GM19099 (cell line): ENCODE data around the gene RNF130.

Experiments
- POLR2A ChIP-seq: IDR thresholded peaks from 3 replicates; pipeline ENCODE4 v1.6.1; 2011; ENCODE audit warnings: low read depth; ENCODE audit not compliant: insufficient read length; ENCODE audit errors: extremely low read depth

The RNF130 gene

GRCh38 chr5:180056153-180056552 lies 15.4 kb downstream of the RNF130 start:
- TF ChIP-seq POLR2A: no peak

DNA sequence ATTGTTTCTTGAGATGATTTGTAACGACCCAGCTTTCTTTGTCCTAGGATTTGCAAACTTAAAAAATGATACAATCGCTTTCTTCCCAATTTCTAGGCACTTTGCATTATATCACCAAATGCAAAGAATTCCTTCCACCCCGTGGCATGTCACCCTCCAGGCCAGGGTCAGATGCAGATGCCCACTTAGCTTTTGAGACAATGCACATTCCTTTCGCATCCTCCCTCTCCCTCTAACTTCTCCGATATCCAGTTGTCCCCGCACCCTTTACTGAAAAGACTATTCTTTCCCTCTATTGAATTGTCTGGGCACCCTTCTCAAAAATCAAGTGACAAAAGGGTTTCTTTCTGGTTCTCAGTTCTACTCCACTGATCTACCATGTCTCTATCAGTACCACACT lies 17.3 kb downstream of the RNF130 start:
- TF ChIP-seq POLR2A: no peak

DNA sequence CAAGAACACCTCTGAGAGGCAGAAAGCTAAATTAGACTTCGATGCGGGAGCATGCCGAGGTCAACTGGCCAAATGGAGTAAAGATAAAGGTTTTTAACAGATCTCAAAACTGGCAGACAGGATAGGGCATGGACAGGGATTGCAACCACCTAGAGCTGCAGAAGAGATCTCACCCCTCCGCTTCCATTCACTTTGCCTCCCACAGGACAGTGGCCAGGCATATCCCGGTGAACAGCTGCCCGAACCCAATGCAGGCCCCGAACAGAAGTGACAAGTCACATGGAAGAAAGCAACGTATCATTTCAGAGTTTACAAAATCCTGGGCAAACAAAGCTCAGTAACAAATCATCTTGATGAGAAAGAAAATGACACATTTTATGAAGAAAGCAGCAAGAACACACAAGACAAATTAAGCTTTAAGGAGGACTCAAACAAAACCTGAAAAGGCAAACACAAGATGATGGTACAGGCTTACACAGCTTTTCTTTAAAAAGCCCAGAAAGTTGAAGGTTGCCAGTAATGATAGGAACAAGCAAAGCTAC lies 18.4 kb downstream of the RNF130 start:
- TF ChIP-seq POLR2A: no peak

DNA sequence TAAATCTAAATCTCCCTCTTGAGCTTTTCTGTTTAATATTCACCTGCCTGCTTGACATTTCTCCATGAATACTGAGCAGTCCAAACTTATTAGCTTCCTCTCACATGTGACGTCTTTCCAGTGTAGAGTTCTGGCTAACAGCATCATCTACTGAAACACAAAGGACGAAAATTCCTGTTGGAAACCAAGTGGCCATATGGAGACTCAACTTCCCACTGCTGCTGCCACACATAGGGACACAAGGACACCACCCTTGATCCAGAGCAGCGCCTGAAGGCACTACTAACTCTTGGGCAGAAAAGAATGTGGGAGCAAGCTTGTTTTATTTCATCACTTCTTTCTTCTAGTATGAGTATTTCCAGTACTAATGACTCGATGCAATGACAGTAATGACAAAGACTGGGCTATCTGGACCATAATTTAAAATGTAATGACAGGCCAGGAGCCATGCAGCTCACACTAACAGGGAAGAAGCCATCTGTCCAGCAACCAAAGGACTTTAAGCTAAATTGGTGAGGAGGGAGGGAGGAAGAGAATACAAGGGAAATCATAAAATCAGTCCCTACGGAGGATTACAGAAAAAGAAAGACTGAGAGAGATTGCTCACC lies 19.2 kb downstream of the RNF130 start:
- TF ChIP-seq POLR2A: no peak

- TF ChIP-seq POLR2A: no peak
Measured at GRCh38 chr5:180050121-180050940, 21.2 kb downstream of the RNF130 start.

GRCh38 chr5:180049185-180049548 lies 22.4 kb downstream of the RNF130 start:
- no peak for TF ChIP-seq POLR2A

GRCh38 chr5:180047667-180048066 lies 23.9 kb downstream of the RNF130 start:
- no peak for TF ChIP-seq POLR2A

DNA sequence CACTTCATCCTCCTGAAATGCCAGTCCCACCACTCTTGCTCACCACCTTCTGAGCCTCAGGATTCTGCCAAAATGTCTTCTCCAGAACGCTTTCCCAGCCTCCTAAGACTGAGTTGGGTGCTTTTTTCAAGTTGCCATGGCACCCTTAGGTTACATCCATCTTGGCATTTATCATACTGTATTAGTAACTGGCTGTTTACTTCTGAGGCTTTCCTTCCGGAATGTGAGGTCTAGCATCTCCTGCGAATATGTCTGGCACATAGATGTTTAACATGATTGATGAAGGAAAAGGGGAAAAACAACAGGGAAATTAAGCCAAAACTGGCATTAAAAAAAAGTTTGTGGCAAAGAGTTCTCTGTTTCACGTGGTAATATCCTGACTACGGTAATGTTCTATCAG lies 24.9 kb downstream of the RNF130 start:
- TF ChIP-seq POLR2A: no peak

DNA sequence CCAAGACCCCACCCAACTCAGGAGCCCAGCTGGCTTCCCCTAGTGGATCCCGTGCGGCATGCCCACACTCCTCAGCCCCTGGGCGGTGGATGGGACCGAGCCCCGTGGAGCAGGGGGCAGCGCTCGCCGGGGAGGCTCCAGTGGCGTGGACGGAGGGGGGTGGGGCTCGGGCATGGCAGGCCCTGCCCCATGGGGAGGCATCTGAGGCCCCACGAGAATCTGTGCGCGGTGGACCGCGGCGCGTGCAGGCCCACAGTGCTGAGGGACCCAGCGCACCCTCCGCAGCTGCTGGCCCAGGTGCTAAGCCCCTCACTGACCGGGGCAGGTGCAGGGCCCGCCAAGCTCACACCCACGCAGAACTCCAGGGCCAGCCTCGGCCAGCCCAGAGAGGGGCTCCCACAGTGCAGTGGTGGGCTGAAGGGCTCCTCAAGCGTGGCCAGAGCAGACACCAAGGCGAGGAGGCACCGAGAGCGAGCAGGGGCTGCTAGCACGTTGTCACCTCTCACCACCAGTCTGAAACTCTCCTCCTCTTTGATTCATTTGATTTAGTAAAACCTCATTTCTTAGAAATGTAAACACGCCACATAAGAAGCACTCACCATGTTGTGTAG lies 25.6 kb downstream of the RNF130 start:
- no peak for TF ChIP-seq POLR2A

- no peak for TF ChIP-seq POLR2A
Measured at GRCh38 chr5:180043377-180043776, 28.2 kb downstream of the RNF130 start.

DNA sequence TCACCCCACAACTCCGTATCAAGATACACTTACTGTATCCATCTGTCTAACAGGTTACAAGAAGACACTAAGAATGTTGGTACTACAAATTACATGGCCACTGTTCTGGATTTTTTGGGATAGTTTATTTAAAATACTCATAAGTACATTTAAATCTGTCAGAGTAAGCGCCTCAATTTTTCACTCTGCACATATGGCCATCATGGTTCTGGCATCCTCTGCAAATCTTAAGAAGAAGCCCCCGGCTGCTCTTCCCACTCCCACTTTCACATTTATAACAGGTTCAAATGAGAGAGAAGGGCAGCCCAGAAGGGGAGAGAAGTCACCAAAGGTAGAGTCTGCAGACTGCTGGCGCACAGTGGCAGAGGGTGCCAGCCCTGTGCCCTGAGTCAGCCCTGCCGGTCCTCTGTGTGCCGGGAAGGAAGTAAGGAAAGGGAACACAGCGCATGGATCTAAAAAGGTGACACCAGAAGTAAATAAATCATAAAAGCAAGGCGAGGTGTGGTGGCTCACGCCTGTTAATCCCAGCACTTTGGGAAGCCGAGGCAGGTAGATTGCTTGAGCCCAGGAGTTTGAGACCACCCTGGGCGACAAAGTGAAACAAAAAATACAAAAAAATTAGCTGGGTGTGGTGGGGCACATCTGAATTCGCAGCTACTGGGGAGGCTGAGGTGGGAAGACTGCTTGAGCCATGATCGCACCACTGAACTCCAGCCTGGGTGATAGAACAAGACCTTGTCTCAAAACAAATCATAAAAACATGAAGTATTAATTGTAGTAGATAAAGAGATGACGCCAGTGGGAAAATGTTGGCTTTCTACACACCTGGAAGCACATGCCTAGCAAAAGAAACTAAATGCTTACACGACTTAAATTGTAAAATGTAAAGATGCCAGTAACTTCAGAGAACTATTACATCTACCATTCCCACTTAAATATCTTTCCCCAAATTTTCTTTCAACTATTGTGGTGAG lies 30.0 kb downstream of the RNF130 start:
- TF ChIP-seq POLR2A: no peak

- no peak for TF ChIP-seq POLR2A
Measured at GRCh38 chr5:180040287-180041214, 31.0 kb downstream of the RNF130 start.

DNA sequence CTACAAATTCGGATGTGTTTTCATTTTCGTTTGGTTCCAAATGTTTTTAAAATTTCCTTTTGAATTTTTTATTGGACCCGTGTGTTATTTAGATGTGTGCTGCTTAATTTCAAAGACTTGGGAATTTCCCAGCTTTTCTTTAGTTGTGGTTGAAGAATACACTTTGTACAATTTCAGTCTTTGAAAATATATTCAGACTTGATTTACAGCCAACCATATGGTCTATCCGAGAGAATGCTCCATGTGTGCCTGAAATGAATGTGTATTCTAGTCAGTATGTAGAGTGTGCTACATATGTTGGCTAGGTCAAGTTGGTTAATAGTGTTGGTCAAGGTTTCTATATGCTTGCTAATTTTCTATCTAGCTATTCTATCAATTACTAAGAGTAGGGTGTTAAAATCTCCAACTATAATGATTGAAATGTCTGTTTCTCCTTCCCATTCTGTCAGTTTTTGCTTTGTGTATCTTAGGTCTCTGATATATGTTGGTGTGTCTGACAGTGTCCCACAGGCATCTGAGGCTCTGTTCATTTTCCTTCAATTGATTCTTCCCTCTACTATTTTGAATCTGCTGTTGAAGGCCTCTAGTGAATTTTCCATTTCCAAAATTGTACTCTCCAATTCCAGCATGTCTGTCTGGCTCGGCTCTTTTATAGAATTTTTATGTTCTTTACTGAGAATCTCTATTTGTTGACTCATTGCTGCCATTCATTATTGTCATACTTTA lies 36.2 kb downstream of the RNF130 start:
- no peak for TF ChIP-seq POLR2A

DNA sequence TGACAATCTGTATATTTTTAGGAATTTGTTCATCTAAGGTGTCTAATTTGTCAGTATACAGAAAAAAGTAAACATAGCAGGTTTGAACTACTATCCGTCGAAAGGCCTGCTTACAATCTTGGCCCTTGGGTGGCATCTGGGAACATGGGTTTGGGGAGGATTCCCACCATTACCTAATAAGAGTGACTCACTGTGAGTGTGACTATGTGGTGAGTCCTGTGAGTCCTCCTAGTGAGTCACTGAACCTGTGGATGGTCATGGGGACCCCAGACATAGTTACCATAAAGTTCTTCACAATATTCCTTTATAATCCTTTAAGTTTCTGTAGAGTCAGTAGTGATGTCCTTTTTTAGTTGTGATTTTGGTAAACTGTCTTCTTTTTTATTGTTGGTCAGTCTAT lies 37.0 kb downstream of the RNF130 start:
- TF ChIP-seq POLR2A: no peak
